AG09309 (cell line): ENCODE measurements around the gene WIPI1.
A peak's percentile ranks its signal among the peaks of the same experiment; 100 is the strongest.

ENCODE experiments used
- DNase-seq: peaks from one replicate; pipeline ENCODE4 v3.0.0-alpha.2; 2010; ENCODE audit warnings: low read depth
- H3K4me3 ChIP-seq: 2 replicates; pipeline ENCODE4 v1.5.1; 2011; ENCODE audit warnings: mild to moderate bottlenecking, low read depth, low read length, moderate library complexity; ENCODE audit not compliant: control insufficient read depth
- CTCF ChIP-seq: IDR thresholded peaks from 2 replicates; pipeline ENCODE4 v1.5.1; 2011; ENCODE audit warnings: mild to moderate bottlenecking, low read depth, low read length, inconsistent platforms; ENCODE audit not compliant: insufficient read depth, control insufficient read depth; ENCODE audit errors: missing control alignments

Gene WIPI1

GRCh38 chr17:68456339-68457167 lies 743 bp downstream of the WIPI1 start:
- peak; percentile 80 for DNase-seq
- H3K4me3 ChIP-seq: peak overlapping the region; percentile 97
- TF ChIP-seq CTCF: no peak

GRCh38 chr17:68455901-68456338 lies 1.4 kb downstream of the WIPI1 start:
- DNase-seq: peak; percentile 90
- H3K4me3 ChIP-seq: peak overlapping the region; percentile 97
- no peak for TF ChIP-seq CTCF

GRCh38 chr17:68453991-68454665 lies 3.2 kb downstream of the WIPI1 start:
- DNase-seq: no peak
- TF ChIP-seq CTCF: no peak
- H3K4me3 ChIP-seq: no peak overlapping the region

- no peak overlapping the region for H3K4me3 ChIP-seq
- no peak for DNase-seq
- no peak for TF ChIP-seq CTCF
These were observed 4.5 kb downstream of the WIPI1 start for GRCh38 chr17:68452724-68453290.

- no peak for DNase-seq
- no peak for TF ChIP-seq CTCF
- no peak overlapping the region for H3K4me3 ChIP-seq
These were observed 5.5 kb downstream of the WIPI1 start for GRCh38 chr17:68451670-68452354.

GRCh38 chr17:68450801-68451200 lies 6.5 kb downstream of the WIPI1 start:
- TF ChIP-seq CTCF: no peak
- DNase-seq: no peak

More at GRCh38 chr17:68450801-68451200, 6.5 kb downstream of the WIPI1 start:
- no peak overlapping the region for H3K4me3 ChIP-seq
